Measurements from ENCODE around the gene TTC24.

Gene TTC24

DNA sequence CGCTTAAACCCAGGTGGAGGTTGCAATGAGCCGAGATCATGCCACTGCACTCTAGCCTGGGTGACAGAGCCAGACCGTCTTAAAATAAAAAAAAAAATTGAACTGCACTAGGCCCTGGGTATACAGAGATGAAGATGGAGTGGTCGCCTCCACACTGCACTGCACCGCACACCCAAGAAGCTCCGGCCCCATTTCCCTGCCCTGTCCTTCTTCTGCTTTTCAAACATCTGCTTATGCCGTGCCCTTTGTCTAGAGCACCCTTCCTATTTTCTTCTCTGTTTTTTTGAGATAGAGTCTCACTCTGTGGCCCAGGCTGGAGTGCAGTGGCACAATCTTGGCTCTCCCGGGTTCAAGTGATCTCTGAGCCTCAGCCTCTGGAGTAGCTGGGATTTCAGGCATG, 24.6 kb upstream of the TTC24 start:
- DNase-seq (ENCODE audit: low read depth, low spot score), result no peak

DNA sequence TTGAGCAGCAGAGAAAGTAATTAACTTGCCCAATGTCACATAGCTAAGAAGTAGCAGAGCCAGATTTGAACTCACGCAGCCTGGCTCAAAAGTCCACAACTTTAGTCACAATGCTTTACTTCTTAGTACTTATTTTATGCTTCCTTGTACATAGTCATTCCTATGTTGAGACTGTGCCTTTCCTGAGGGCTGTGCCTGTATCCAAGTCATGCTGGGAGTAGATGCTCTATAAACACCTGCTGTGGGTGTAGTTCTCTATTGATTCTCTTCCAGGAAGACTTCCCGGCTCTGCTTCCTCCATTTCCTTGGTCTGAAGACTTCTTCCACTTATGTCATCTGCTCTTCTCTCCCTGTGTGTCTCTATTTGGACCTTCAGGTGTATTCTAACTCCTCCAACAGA, 23.8 kb upstream of the TTC24 start:
- DNase-seq (ENCODE audit: low read depth, low spot score), result no peak

- no peak for DNase-seq (ENCODE audit: low read depth, low spot score)
Measured at GRCh38 chr1:156556354-156556753, 23.2 kb upstream of the TTC24 start.

DNA sequence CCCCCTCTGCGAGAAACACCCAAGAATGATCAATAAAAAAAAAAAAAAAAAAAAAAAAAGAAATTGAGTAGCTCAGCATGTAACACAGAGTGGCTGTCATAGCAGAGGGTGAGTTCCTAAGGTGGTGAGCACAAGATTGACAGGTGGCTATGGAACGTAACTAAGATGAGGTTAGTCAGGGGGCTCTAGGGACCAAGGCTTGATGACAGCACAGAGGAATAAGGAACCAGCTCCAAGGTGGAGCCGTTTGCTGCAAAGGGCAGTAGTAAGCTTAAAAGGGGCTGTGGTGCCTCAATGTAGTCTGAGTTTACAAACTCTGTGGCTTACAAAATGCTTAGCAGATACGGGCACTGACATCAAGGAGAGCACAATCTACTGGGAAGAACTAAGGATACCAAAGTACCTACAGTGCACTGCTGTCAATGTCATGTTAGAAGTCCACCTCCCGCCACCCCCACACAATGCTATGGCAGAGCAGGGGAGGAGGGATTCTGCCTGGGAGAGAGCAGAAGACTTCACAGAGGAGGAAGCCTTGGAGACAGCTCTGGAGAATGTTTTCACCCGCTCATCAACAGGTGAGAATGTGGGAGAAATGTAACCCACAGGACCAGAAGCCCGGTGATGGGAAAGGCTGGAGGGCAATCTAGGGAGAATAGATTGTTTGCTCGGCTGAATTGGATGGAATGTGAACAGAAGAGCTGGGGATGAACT, 20.3 kb upstream of the TTC24 start:
- DNase-seq (ENCODE audit: low read depth, low spot score), result no peak

- DNase-seq (ENCODE audit: low read depth, low spot score), result no peak
Measured at GRCh38 chr1:156559797-156560385, 19.6 kb upstream of the TTC24 start.

GRCh38 chr1:156560585-156561163, 18.8 kb upstream of the TTC24 start:
- no peak for DNase-seq (ENCODE audit: low read depth, low spot score)

- DNase-seq (ENCODE audit: low read depth, low spot score), result no peak
Measured at GRCh38 chr1:156565519-156565918, 14.0 kb upstream of the TTC24 start.

DNA sequence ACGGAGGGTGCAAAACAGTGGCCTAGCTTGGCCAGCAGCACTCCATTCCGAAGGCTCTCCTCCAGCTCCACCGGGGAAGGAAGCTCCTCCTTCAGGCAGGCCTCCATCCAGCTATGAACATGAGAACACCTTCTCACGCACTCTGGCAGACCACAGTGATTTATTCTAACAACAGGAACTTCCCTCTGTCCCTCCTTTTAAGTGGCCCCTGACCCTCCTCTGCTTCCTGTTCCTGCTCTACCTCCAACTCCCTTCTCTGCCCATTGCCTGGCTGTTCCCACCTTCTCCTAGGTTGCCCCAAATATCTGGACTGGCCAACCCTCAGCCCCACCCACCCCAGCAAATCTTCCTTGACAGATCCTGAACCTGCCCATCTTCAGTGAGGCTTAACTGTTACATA, 13.1 kb upstream of the TTC24 start:
- no peak for DNase-seq (ENCODE audit: low read depth, low spot score)

DNA sequence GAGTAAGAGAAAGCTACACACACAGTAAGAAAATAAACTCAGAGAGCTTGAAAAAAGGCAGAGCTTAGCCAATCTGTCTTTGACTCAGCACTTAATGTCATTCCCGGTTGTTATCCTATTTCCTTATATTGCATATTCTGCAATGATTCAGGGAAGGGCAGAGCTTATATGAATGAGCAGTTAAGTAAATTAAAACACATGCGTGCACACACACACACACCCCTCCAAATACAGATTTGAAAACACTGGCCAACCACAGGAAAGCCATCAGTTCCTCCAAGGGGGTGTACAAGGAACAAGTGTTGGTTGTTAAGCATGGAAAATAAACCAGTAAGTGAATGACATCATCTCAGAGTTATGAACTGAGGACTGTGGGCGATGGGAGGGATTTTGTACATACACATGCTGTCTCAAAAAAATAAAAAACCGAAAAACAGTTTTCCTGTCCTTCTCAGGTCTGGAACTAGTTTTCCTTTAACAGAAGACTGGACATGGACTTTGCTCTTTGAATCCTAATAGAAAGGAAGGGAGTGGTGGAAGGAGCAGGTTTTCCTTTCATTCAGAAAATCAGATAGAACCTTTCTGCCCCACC, 8.2 kb upstream of the TTC24 start:
- peak; percentile 82 for DNase-seq (ENCODE audit: low read depth, low spot score)

DNA sequence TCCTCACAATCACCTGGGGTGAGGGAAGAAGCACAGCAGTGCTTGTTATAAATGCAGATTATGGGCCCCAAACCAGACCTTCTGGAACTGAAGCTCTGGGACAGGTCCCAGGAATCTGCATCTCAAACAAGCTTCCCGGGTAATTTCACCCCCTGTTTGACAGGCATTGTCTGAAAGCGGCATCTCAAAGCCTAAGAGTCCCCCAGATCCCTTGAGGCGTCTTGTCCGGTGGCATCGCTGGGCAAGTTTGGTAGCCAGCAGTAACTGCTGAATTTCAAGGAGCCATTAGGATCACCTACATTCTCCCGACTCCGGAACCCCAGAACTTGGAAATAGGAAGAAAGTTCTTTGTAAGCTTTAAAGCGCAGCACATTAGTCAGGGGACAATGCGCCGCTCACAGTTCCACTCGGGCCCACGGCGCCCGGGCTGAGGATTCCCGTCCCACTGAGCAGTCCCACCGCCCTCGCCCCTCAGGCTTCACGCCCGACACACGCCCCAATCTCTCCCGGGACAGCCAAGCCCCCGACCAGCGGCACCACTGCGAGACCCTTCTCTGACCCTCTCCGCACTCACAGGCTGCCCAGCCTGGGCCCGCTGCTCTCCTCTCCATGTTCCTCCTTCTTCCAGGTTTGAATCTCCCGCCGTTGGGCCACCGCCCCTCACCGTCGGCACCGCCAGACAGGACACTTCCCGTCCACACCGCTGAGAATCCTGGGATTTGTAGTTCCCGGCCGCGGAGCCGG, 7.4 kb upstream of the TTC24 start, which contains the start of gene IQGAP3:
TSS of gene IQGAP3 (minus strand) at position 647 of the 744 bp plus-strand sequence. CDS start at position 611, 36 bp downstream.
- DNase-seq (ENCODE audit: low read depth, low spot score), result peak; percentile 92

DNA sequence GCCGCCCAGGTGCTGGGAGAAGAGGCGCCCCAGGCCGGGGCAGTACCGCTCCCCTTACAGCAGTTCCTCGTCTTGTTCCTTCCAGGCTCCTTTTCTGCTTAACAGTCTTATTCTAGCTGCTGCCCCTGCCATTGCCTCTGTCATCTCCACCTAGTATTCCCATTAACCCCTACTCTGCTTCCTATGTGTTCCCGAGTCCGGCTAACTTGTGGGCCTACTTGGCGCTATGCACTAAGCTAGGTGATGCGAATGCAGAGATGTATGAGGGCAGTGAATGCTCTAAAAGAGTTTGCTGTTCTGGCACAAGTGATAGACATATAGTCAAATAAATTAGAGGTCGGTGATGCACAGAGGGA, 6.9 kb upstream of the TTC24 start:
- DNase-seq (ENCODE audit: low read depth, low spot score), result no peak

GRCh38 chr1:156574039-156574633, 5.4 kb upstream of the TTC24 start:
- DNase-seq (ENCODE audit: low read depth, low spot score), result no peak

DNA sequence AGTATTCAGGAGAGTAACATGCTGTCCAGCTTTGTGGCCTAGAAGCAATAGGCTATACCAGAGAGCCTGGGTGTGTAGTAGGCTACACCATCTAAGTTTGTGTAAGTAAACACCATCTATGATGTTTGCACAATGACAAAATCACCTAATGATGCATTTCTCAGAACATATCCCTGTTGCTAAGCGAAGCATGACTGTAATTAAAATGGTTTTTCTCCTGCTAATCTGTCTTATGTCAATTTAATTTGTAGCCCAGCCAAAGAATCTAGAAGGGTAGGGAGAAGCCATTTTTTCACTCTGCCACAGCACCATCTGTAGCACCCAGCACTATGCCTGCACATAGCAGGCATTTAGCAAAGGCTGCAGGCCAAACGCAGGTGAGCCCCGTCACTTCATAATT, 2.0 kb upstream of the TTC24 start:
- no peak for DNase-seq (ENCODE audit: low read depth, low spot score)

- no peak for DNase-seq (ENCODE audit: low read depth, low spot score)
Measured at GRCh38 chr1:156578055-156578454, 1.5 kb upstream of the TTC24 start.

- no peak for DNase-seq (ENCODE audit: low read depth, low spot score)
Measured at GRCh38 chr1:156581661-156582387, 2.3 kb downstream of the TTC24 start.

DNA sequence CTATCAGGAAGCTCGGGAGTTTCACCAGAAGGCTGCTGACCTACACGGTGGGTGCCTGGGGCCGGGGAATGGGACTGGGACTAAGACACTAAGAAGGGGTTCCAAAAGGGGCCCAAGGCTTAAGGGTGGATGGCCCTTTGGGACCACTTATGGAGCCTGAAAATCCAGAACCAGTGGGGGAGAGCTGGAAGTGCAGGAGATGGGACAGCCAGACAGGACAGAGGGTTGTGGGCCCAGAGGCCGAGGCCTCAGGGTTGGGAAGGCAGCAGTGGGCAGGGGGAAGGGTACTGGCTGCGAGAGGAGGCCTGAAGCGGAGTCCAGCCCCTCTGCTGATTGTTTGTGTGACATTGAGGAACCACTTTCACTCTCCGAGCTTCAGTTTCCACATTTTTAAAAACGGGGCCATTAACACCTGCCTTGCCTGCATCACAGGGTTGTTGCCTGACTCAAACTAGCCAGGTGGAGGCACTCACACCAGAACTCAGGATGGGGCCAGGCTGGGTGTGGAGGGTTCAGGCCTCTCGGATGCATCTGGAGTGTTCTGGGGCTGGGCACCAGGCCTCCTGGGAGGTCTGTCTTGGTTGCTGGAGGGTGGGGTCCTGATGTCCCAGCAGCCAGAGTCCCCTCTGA, 3.0 kb downstream of the TTC24 start:
- no peak for DNase-seq (ENCODE audit: low read depth, low spot score)

DNA sequence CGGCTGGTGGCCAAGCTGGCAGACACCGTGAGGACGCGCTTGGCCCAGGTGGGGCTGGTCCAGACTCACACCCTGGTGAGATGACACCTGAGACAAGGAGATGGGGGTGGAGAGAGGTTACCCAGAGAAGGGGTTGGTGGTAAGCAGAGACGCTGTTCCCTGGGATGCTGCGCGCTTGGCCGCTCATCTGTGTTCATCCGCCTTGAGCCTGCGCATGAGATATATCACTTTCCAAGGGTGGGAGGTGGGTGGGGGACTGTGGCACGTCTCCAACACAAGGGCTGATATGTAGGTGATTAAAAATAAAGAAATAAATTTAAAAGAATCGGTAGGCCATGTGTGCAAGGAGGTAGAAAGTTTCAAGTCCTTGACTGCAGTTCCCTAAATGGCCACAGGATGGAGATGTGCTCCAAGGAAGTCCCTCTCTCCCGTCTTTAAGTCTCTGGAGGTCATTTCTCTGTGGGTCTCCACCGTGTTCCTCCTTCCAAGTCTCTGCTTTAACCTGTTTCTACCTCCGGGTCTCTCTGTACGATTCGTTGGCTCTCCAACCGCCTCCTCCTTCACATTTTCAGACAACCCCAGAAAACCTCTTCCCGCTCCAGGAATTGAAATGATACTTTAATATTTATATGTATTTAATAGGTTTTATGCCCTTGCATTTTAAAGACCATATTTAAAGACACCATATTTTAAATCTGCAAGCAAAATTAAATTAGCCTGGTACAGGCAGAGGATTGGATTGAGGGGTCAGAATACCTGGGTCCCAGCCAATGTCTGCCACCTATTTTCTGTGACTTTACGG, 4.5 kb downstream of the TTC24 start:
- DNase-seq (ENCODE audit: low read depth, low spot score), result peak; percentile 89

GRCh38 chr1:156584813-156585212, 5.3 kb downstream of the TTC24 start:
- DNase-seq (ENCODE audit: low read depth, low spot score), result no peak

DNA sequence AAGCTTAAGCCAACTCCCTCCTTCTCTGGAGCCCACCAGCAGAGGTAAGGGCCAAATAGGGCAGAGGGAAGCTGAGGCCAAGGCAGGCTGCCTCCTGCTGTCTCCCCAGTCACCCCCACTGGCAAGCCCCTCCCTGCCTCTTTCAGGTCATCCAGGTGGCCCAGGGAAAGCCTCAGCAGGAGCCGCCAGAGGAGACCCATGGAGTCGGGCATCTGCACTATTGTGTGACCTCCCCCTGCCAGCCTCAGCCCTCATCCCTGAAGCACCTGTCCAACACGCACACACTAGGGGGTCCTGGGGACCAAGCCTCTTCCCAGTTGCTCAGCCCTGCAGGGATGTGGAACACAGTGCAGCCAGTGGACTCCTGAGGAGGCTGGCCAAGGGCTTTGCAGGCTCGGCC, 6.8 kb downstream of the TTC24 start:
- no peak for DNase-seq (ENCODE audit: low read depth, low spot score)
